IMR-90 (cell line): ENCODE data around the gene UQCRC2. TPM values are rescaled to one million over a fixed set of nuclear protein-coding genes. Genes with fewer than 3 reads are reported as not detected.
A peak's percentile ranks its signal among the peaks of the same experiment; 100 is the strongest.

Source experiments
- ATAC-seq: fragments of 200-7000 bp; cut with Tn5 transposase; 2 replicates; pipeline ENCODE4 v1.9.1; 2020; ENCODE audit warnings: low read depth, mild to moderate bottlenecking, moderate library complexity
- BruUV-seq: library from RNA; stranded (reverse); fragments of 400-500 nt; replicated peaks from 2 replicates; lab custom pipeline; 2021; lab: Mats Ljungman, UMichigan
- CTCF ChIA-PET: fragments of 300-600 bp; formaldehyde crosslinking; extraction: SDS; loops from one replicate; lab custom pipeline; 2021; ENCODE audit warnings: antibody characterized with exemption; lab: Yijun Ruan, JAX
- POLR2A ChIA-PET: fragments of 300-600 bp; sonication (Branson Sonifier 250); formaldehyde crosslinking; loops from one replicate; lab custom pipeline; 2022; ENCODE audit warnings: antibody characterized with exemption; ENCODE audit not compliant: unreplicated experiment; lab: Charles Lee
- DNase-seq: peaks from one replicate; pipeline ENCODE4 v3.0.0; 2013
- H2AFZ ChIP-seq: replicated peaks from 2 replicates; pipeline ENCODE3; 2013; ENCODE audit warnings: low read length, mild to moderate bottlenecking; ENCODE audit not compliant: poor library complexity
- H2AK5ac ChIP-seq: 2 replicates; pipeline ENCODE4 v1.6.1; 2013; ENCODE audit warnings: low read depth, low read length, inconsistent platforms
- H2AK9ac ChIP-seq: replicated peaks from 2 replicates; pipeline ENCODE3; 2013; ENCODE audit warnings: mild to moderate bottlenecking, low read depth, low read length, moderate library complexity; ENCODE audit not compliant: poor library complexity
- H2BK120ac ChIP-seq: 2 replicates; pipeline ENCODE4 v1.6.1; 2013; ENCODE audit warnings: low read depth, low read length, inconsistent platforms
- H2BK15ac ChIP-seq: 3 replicates; pipeline ENCODE4 v1.6.1; 2013; ENCODE audit warnings: low read depth, low read length, inconsistent platforms
- H2BK20ac ChIP-seq: 2 replicates; pipeline ENCODE4 v1.6.1; 2013; ENCODE audit warnings: low read depth, mild to moderate bottlenecking, inconsistent platforms, low read length, moderate library complexity
- H2BK5ac ChIP-seq: 2 replicates; pipeline ENCODE4 v1.6.1; 2013; ENCODE audit warnings: mild to moderate bottlenecking, low read depth, low read length, inconsistent platforms; ENCODE audit not compliant: poor library complexity, severe bottlenecking
- H3K14ac ChIP-seq: replicated peaks from 2 replicates; pipeline ENCODE4 v1.6.1; 2013; ENCODE audit warnings: low read depth, low read length, inconsistent platforms
- H3K18ac ChIP-seq: 2 replicates; pipeline ENCODE4 v1.6.1; 2013; ENCODE audit warnings: low read depth, low read length, control low read depth
- H3K23ac ChIP-seq: 2 replicates; pipeline ENCODE4 v1.6.1; 2013; ENCODE audit warnings: low read depth, low read length, inconsistent platforms
- H3K27ac ChIP-seq: 2 replicates; pipeline ENCODE4 v1.5.1; 2013; ENCODE audit warnings: mild to moderate bottlenecking, control low read depth, low read length; ENCODE audit not compliant: insufficient read depth
- H3K27me3 ChIP-seq: 2 replicates; pipeline ENCODE4 v1.6.1; 2013; ENCODE audit warnings: low read length; ENCODE audit not compliant: control insufficient read depth, insufficient read depth
- H3K36me3 ChIP-seq: 2 replicates; pipeline ENCODE4 v1.6.1; 2013; ENCODE audit warnings: low read length, mixed read lengths; ENCODE audit not compliant: control insufficient read depth, insufficient read depth
- H3K4ac ChIP-seq: 2 replicates; pipeline ENCODE4 v1.6.1; 2013; ENCODE audit warnings: low read depth, low read length, inconsistent platforms
- H3K4me1 ChIP-seq: 2 replicates; pipeline ENCODE4 v1.6.1; 2013; ENCODE audit warnings: low read length, mixed read lengths; ENCODE audit not compliant: control insufficient read depth, insufficient read depth
- H3K4me2 ChIP-seq: 2 replicates; pipeline ENCODE4 v1.6.1; 2013; ENCODE audit warnings: low read depth, mild to moderate bottlenecking, control low read depth, low read length, moderate library complexity
- H3K4me3 ChIP-seq: 2 replicates; pipeline ENCODE4 v1.5.1; 2013; ENCODE audit warnings: low read depth, mild to moderate bottlenecking, control low read depth, low read length, moderate library complexity; ENCODE audit not compliant: insufficient read depth
- H3K56ac ChIP-seq: 2 replicates; pipeline ENCODE4 v1.6.1; 2013; ENCODE audit warnings: low read length, inconsistent platforms; ENCODE audit not compliant: insufficient read depth; ENCODE audit errors: extremely low read depth
- H3K79me1 ChIP-seq, 2 experiments: 2 replicates each; pipeline ENCODE4 v1.6.1; 2013; ENCODE audit warnings: low read length in 2 of 2, inconsistent platforms in 1 of 2, low read depth in 1 of 2
- H3K9ac ChIP-seq: 2 replicates; pipeline ENCODE4 v1.6.1; 2013; ENCODE audit warnings: low read depth, low read length, control low read depth
- H3K9me1 ChIP-seq: 2 replicates; pipeline ENCODE4 v1.6.1; 2013; ENCODE audit warnings: low read length, inconsistent platforms; ENCODE audit not compliant: insufficient read depth
- H3K9me3 ChIP-seq: 2 replicates; pipeline ENCODE4 v1.6.1; 2013; ENCODE audit warnings: low read length; ENCODE audit not compliant: control insufficient read depth, insufficient read depth
- H4K20me1 ChIP-seq: 2 replicates; pipeline ENCODE4 v1.6.1; 2013; ENCODE audit warnings: low read length, inconsistent platforms; ENCODE audit not compliant: insufficient read depth
- H4K5ac ChIP-seq: 2 replicates; pipeline ENCODE4 v1.6.1; 2013; ENCODE audit warnings: mild to moderate bottlenecking, low read depth, low read length, control low read depth
- H4K8ac ChIP-seq, 2 experiments: 2 replicates each; pipeline ENCODE4 v1.6.1; 2013; ENCODE audit warnings: low read depth in 2 of 2, low read length in 2 of 2, control low read depth in 1 of 2, inconsistent platforms in 1 of 2
- H4K91ac ChIP-seq: 2 replicates; pipeline ENCODE4 v1.6.1; 2013; ENCODE audit warnings: low read depth, low read length, inconsistent platforms; ENCODE audit not compliant: insufficient read depth
- BHLHE40 ChIP-seq: fragments of 150-350 bp; IDR thresholded peaks from 2 replicates; pipeline ENCODE4 v1.6.1; 2016; ENCODE audit warnings: mild to moderate bottlenecking, low read depth, low read length
- POLR2A ChIP-seq: IDR thresholded peaks from 2 replicates; pipeline ENCODE4 v1.6.1; 2012; ENCODE audit warnings: mild to moderate bottlenecking, low read depth, low read length
- WGBS, 2 experiments: methylation state at CpG; one replicate each; pipeline versions ENCODE4 v1.1.5 to v1.1.7; 2013; ENCODE audit warnings: missing lambda C conversion rate in 2 of 2; ENCODE audit not compliant: insufficient read length in 1 of 2; ENCODE audit errors: extremely low coverage in 2 of 2; 5-methylcytosine and 5-hydroxymethylcytosine counted together
- dilution Hi-C: fragments of 300-500 bp; cut with HindIII; formaldehyde crosslinking; loops from one replicate; pipeline ENCODE4 v1.14.3; 2018; ENCODE audit warnings: low sequenced_read_pairs; ENCODE audit not compliant: unreplicated experiment
- in situ Hi-C: fragments of 300-500 bp; cut with MboI; formaldehyde crosslinking; loops from 3 replicates; pipeline ENCODE4 v1.14.3; 2019; ENCODE audit warnings: low sequenced_read_pairs, inconsistent platforms, mixed read lengths
- intact Hi-C: fragments of 100-400 bp; cut with micrococcal nuclease; formaldehyde crosslinking; loops from 2 replicates; pipeline ENCODE4 v1.10.0; 2022
- polyA plus RNA-seq, 3 experiments: library from polyadenylated mRNA; depleted of rRNA; stranded (reverse); fragments of >200 nt; gene quantifications; 2 replicates each; pipeline ENCODE4 v1.2.3, GENCODE V29; 2012; ENCODE audit warnings: low replicate concordance in 1 of 3
- total RNA-seq: library from RNA; depleted of rRNA; stranded (reverse); fragments of >200 nt; gene quantifications from 2 replicates; pipeline ENCODE4 v1.2.3, GENCODE V29; 2012

Gene UQCRC2
- total and polyA plus RNA-seq, 2 of the 4 experiments (the other 2 are of a cell fraction) = 191 to 284 TPM

- Histone ChIP-seq H2BK5ac (no peak overlapping the region), H3K18ac (no peak overlapping the region), H3K56ac (no peak overlapping the region), H2AK9ac (no peak overlapping the region), H3K9me1 (peaks cover 18% of the 10 kb centered on the region), H3K79me1 (peaks cover 5 to 20% of the 10 kb centered on the region in 2 experiments; a peak in 3 of 4 replicates), H2BK20ac (no peak overlapping the region), H4K5ac (no peak overlapping the region), H4K91ac (no peak overlapping the region), H2AFZ (no peak overlapping the region), H2BK15ac (no peak overlapping the region), H3K9ac (no peak overlapping the region), H2AK5ac (0 out of 2 replicates have a peak overlapping the region, but pooled peaks have one; percentile 2), H3K14ac (no peak overlapping the region), H3K36me3 (no peaks in the 10 kb centered on the region), H4K8ac (no peak overlapping the region), H3K4me1 (peaks cover 9% of the 10 kb centered on the region), H3K27ac (no peak overlapping the region), H2BK120ac (no peak overlapping the region), H4K20me1 (peaks cover 7% of the 10 kb centered on the region), H3K27me3 (no peaks in the 10 kb centered on the region), H3K4me3 (no peak overlapping the region), H3K23ac (no peak overlapping the region), H3K9me3 (no peaks in the 10 kb centered on the region), H3K4me2 (no peak overlapping the region), H3K4ac (no peak overlapping the region)
- dilution Hi-C loops = no loop called here
- BruUV-seq = no TSS peak
- ChIA-PET CTCF (interaction anchor here (5.1 kb wide), 1 partner anchor 73 kb away, joined by 30 read pairs; no protein-coding TSS in a partner anchor), POLR2A (no interaction called here)
- in situ Hi-C loops = loop anchor here (5.0 to 10.0 kb wide), 2 partner anchors 68 to 290 kb away; partner anchors contain the start of gene POLR3E
- intact Hi-C loops = loop anchor here (5.0 kb wide), 1 partner anchor 293 kb away; the partner anchor contains the start of gene POLR3E
- TF ChIP-seq POLR2A (no peak), BHLHE40 (no peak)
- WGBS, 2 experiments = no CpG with 5 or more reads among the region's 3 CpGs
- no peak for DNase-seq
- ATAC-seq = no peak
Observed at GRCh38 chr16:22004341-22004740, 51.2 kb downstream of the UQCRC2 start.
